H1 (cell line): ENCODE data around the gene SLC20A1. TPM values are rescaled to one million over a fixed set of nuclear protein-coding genes. Genes with fewer than 3 reads are reported as not detected.

Source experiments
- CTCF ChIA-PET: fragments of 300-600 bp; sonication (Branson Sonifier 250); formaldehyde crosslinking; loops from one replicate; lab custom pipeline; 2021; ENCODE audit not compliant: partially characterized antibody; lab: Charles Lee
- POLR2A ChIA-PET: fragments of 300-600 bp; sonication (Branson Sonifier 250); formaldehyde crosslinking; loops from one replicate; lab custom pipeline; 2021; ENCODE audit warnings: inconsistent platforms; ENCODE audit not compliant: partially characterized antibody; lab: Charles Lee
- DNase-seq, 2 experiments: peaks; one replicate each; pipeline versions ENCODE4 v3.0.0 to v3.0.0-alpha.2; 2010 to 2022; ENCODE audit warnings: low spot score in 2 of 2, low read depth in 1 of 2, mixed read lengths in 1 of 2
- FAIRE-seq: peaks from 2 replicates; lab custom pipeline; 2011; peaks lifted over from hg19 to GRCh38; lab: Jason Lieb, UNC
- H2AFZ ChIP-seq: 2 replicates; pipeline ENCODE4 v1.8.1; 2012; ENCODE audit warnings: low read length, inconsistent platforms
- H2AK5ac ChIP-seq: 2 replicates; pipeline ENCODE4 v1.6.1; 2013; ENCODE audit warnings: low read depth, low read length
- H2BK120ac ChIP-seq: replicated peaks from 2 replicates; pipeline ENCODE3; 2013; ENCODE audit warnings: low read depth, low read length, inconsistent platforms
- H2BK12ac ChIP-seq: 2 replicates; pipeline ENCODE4 v1.6.1; 2013; ENCODE audit warnings: low read depth, low read length
- H2BK15ac ChIP-seq: 2 replicates; pipeline ENCODE4 v1.6.1; 2013; ENCODE audit warnings: low read length
- H2BK20ac ChIP-seq: 2 replicates; pipeline ENCODE4 v1.6.1; 2013; ENCODE audit warnings: low read length
- H2BK5ac ChIP-seq: 2 replicates; pipeline ENCODE4 v1.6.1; 2013; ENCODE audit warnings: low read depth, low read length
- H3K14ac ChIP-seq: 2 replicates; pipeline ENCODE4 v1.6.1; 2013; ENCODE audit warnings: inconsistent platforms; ENCODE audit not compliant: insufficient read length
- H3K18ac ChIP-seq: 2 replicates; pipeline ENCODE4 v1.6.1; 2013; ENCODE audit warnings: low read length; ENCODE audit errors: extremely low read depth
- H3K23ac ChIP-seq: 2 replicates; pipeline ENCODE4 v1.6.1; 2013; ENCODE audit warnings: inconsistent platforms; ENCODE audit not compliant: insufficient read length
- H3K23me2 ChIP-seq: 2 replicates; pipeline ENCODE4 v1.6.1; 2013; ENCODE audit warnings: low read depth, low read length
- H3K27ac ChIP-seq: 2 replicates; pipeline ENCODE4 v1.6.1; 2011; ENCODE audit warnings: low read depth, low read length, inconsistent platforms
- H3K27me3 ChIP-seq, 4 experiments: replicated peaks in 1 of 4; 1 replicate in 1 of 4; 2 replicates in 3 of 4; pipeline versions ENCODE4 v1.6.1 to v1.8.1; 2011 to 2013; ENCODE audit warnings: low read length in 3 of 4, mild to moderate bottlenecking in 3 of 4, inconsistent platforms in 2 of 4, mixed read lengths in 2 of 4, moderate library complexity in 1 of 4; ENCODE audit not compliant: control insufficient read depth in 3 of 4, insufficient read depth in 3 of 4; ENCODE audit errors: extremely low read depth in 1 of 4
- H3K36me3 ChIP-seq, 4 experiments: 2 replicates each; pipeline versions ENCODE4 v1.6.1 to v1.8.1; 2011 to 2013; ENCODE audit warnings: mild to moderate bottlenecking in 4 of 4, low read length in 3 of 4, moderate library complexity in 2 of 4, control low read depth in 1 of 4, inconsistent platforms in 1 of 4; ENCODE audit not compliant: insufficient read depth in 4 of 4, control insufficient read depth in 2 of 4
- H3K4ac ChIP-seq: replicated peaks from 2 replicates; pipeline ENCODE3; 2013; ENCODE audit warnings: low read length, low read depth, mixed read lengths, inconsistent platforms; ENCODE audit not compliant: insufficient read length
- H3K4me1 ChIP-seq, 4 experiments: replicated peaks in 1 of 4; 1 replicate in 1 of 4; 2 replicates in 3 of 4; pipeline versions ENCODE4 v1.6.1 to v1.8.1; 2011 to 2013; ENCODE audit warnings: low read length in 3 of 4, inconsistent platforms in 2 of 4, mixed read lengths in 1 of 4; ENCODE audit not compliant: insufficient read depth in 4 of 4, control insufficient read depth in 3 of 4
- H3K4me2 ChIP-seq, 2 experiments: 2 replicates each; pipeline versions ENCODE4 v1.6.1 to v1.8.1; 2011 to 2013; ENCODE audit warnings: low read depth in 2 of 2, low read length in 2 of 2, control low read depth in 1 of 2, inconsistent platforms in 1 of 2, mild to moderate bottlenecking in 1 of 2; ENCODE audit not compliant: insufficient read depth in 1 of 2
- H3K4me3 ChIP-seq, 4 experiments: fragments of 200-600, 300-600 bp in 1 of 4; sonication (generic), shearing (Covaris generic), sonication (Bioruptor Twin) in 1 of 4; 2 replicates each; pipeline versions ENCODE4 v1.5.1 to v1.8.1; 2011 to 2016; ENCODE audit warnings: low read length in 4 of 4, low read depth in 3 of 4, control low read depth in 2 of 4, inconsistent platforms in 2 of 4, mild to moderate bottlenecking in 2 of 4, mixed read lengths in 1 of 4, moderate library complexity in 1 of 4; ENCODE audit not compliant: insufficient read depth in 2 of 4; ENCODE audit errors: extremely low read depth in 1 of 4
- H3K56ac ChIP-seq: replicated peaks from 2 replicates; pipeline ENCODE3; 2013; ENCODE audit warnings: low read depth, mild to moderate bottlenecking, mixed read lengths, low read length, inconsistent platforms; ENCODE audit not compliant: insufficient read length
- H3K79me1 ChIP-seq: 2 replicates; pipeline ENCODE4 v1.6.1; 2013; ENCODE audit warnings: low read depth, low read length, control low read depth
- H3K79me2 ChIP-seq, 2 experiments: 2 replicates each; pipeline versions ENCODE4 v1.6.1 to v1.8.1; 2012 to 2013; ENCODE audit warnings: low read length in 2 of 2, mild to moderate bottlenecking in 2 of 2, inconsistent platforms in 1 of 2; ENCODE audit not compliant: insufficient read depth in 2 of 2, control insufficient read depth in 1 of 2
- H3K9ac ChIP-seq, 4 experiments: replicated peaks in 1 of 4; 1 replicate in 1 of 4; 2 replicates in 3 of 4; pipeline versions ENCODE4 v1.6.1 to v1.8.1; 2011 to 2013; ENCODE audit warnings: low read depth in 3 of 4, low read length in 3 of 4, control low read depth in 2 of 4, mild to moderate bottlenecking in 2 of 4, moderate library complexity in 2 of 4, inconsistent platforms in 1 of 4; ENCODE audit errors: extremely low read depth in 1 of 4
- H3K9me3 ChIP-seq, 2 experiments: 2 replicates each; pipeline versions ENCODE4 v1.6.1 to v1.8.1; 2012 to 2013; ENCODE audit warnings: mild to moderate bottlenecking in 2 of 2, moderate library complexity in 2 of 2, control low read depth in 1 of 2, inconsistent platforms in 1 of 2, low read depth in 1 of 2, low read length in 1 of 2, mixed read lengths in 1 of 2; ENCODE audit not compliant: insufficient read depth in 2 of 2
- H4K20me1 ChIP-seq, 2 experiments: replicated peaks in 1 of 2; 2 replicates each; pipeline versions ENCODE3 to v1.8.1; 2011 to 2013; ENCODE audit warnings: inconsistent platforms in 2 of 2, low read length in 2 of 2, mild to moderate bottlenecking in 1 of 2; ENCODE audit not compliant: insufficient read depth in 2 of 2, control insufficient read depth in 1 of 2
- H4K5ac ChIP-seq: 2 replicates; pipeline ENCODE4 v1.6.1; 2013; ENCODE audit warnings: low read length, low read depth, mixed read lengths, inconsistent platforms; ENCODE audit not compliant: insufficient read length
- H4K8ac ChIP-seq: 2 replicates; pipeline ENCODE4 v1.8.0; 2013; ENCODE audit warnings: mild to moderate bottlenecking, moderate library complexity, low read length, inconsistent platforms; ENCODE audit not compliant: insufficient read depth; ENCODE audit errors: extremely low read depth
- H4K91ac ChIP-seq: replicated peaks from 2 replicates; pipeline ENCODE3; 2013; ENCODE audit warnings: low read length, mixed read lengths, inconsistent platforms; ENCODE audit not compliant: insufficient read length
- JUN ChIP-seq: IDR thresholded peaks from 2 replicates; pipeline ENCODE4 v1.6.1; 2011; ENCODE audit warnings: low read depth, mild to moderate bottlenecking, improper control_type of control experiment, low read length
- KDM1A ChIP-seq: fragments of 200-600, 300-600 bp; sonication (generic); IDR thresholded peaks from 2 replicates; pipeline ENCODE4 v1.7.1; 2016; ENCODE audit warnings: mild to moderate bottlenecking, low read length, borderline replicate concordance
- MAFK ChIP-seq: IDR thresholded peaks from 2 replicates; pipeline ENCODE4 v1.6.1; 2012; ENCODE audit warnings: low read depth, mild to moderate bottlenecking, improper control_type of control experiment, low read length
- POLR2AphosphoS5 ChIP-seq: IDR thresholded peaks from 2 replicates; pipeline ENCODE4 v1.6.1; 2011; ENCODE audit warnings: low read depth, low read length
- RNF2 ChIP-seq: fragments of 200-900, 300-1000 bp; sonication (generic); IDR thresholded peaks from 2 replicates; pipeline ENCODE4 v1.7.1; 2016; ENCODE audit warnings: borderline replicate concordance, low read depth, mild to moderate bottlenecking, antibody characterized with exemption, low read length; ENCODE audit not compliant: poor library complexity, severe bottlenecking; ENCODE audit errors: missing control alignments
- SIRT6 ChIP-seq: IDR thresholded peaks from one replicate; pipeline ENCODE4 v1.7.1; 2012; ENCODE audit warnings: low read length, inconsistent platforms
- SP1 ChIP-seq: IDR thresholded peaks from 2 replicates; pipeline ENCODE4 v1.6.1; 2011; ENCODE audit warnings: low read depth, low read length
- TEAD4 ChIP-seq: IDR thresholded peaks from 2 replicates; pipeline ENCODE4 v1.6.1; 2012; ENCODE audit warnings: low read depth, low read length, inconsistent platforms, mixed read lengths
- WGBS, 2 experiments: shearing (Covaris generic) in 1 of 2; methylation state at CpG; one replicate each; pipeline versions ENCODE4 v1.1.6 to v1.1.7; 2013 to 2015; ENCODE audit warnings: low lambda C conversion rate in 2 of 2, mixed read lengths in 2 of 2, inconsistent platforms in 1 of 2, low coverage in 1 of 2, missing lambda C conversion rate in 1 of 2; ENCODE audit not compliant: insufficient replicate concordance in 2 of 2, insufficient coverage in 1 of 2, insufficient read length in 1 of 2; ENCODE audit errors: extremely low coverage in 1 of 2, missing lambda C conversion rate in 1 of 2; 5-methylcytosine and 5-hydroxymethylcytosine counted together
- polyA plus RNA-seq, 7 experiments: library from polyadenylated mRNA; depleted of rRNA in 3 of 7; stranded (reverse) in 5 of 7; unstranded in 2 of 7; fragments of >200 nt in 5 of 7; fragments of 200-250 nt in 2 of 7; gene quantifications; 1 replicate in 5 of 7; 2 replicates in 1 of 7; 4 replicates in 1 of 7; pipeline versions ENCODE4 v1.2.1 to v1.2.3, GENCODE V29; 2011 to 2013; ENCODE audit warnings: missing spikeins in 2 of 7, mixed read lengths in 2 of 7
- total RNA-seq: library from RNA; stranded (reverse); fragmentation: NEBNext Ultra II Directional; extraction: Animal tissue kit (Norgen Biotek cat#: 25700); gene quantifications from 2 replicates; pipeline ENCODE4 v1.2.1, GENCODE V29; 2021

Gene SLC20A1
- total and polyA plus RNA-seq, 2 of the 8 experiments (the other 6 are each of a cell fraction or from before 2014, with no cell fraction given), result 42.6 to 105 TPM

DNA sequence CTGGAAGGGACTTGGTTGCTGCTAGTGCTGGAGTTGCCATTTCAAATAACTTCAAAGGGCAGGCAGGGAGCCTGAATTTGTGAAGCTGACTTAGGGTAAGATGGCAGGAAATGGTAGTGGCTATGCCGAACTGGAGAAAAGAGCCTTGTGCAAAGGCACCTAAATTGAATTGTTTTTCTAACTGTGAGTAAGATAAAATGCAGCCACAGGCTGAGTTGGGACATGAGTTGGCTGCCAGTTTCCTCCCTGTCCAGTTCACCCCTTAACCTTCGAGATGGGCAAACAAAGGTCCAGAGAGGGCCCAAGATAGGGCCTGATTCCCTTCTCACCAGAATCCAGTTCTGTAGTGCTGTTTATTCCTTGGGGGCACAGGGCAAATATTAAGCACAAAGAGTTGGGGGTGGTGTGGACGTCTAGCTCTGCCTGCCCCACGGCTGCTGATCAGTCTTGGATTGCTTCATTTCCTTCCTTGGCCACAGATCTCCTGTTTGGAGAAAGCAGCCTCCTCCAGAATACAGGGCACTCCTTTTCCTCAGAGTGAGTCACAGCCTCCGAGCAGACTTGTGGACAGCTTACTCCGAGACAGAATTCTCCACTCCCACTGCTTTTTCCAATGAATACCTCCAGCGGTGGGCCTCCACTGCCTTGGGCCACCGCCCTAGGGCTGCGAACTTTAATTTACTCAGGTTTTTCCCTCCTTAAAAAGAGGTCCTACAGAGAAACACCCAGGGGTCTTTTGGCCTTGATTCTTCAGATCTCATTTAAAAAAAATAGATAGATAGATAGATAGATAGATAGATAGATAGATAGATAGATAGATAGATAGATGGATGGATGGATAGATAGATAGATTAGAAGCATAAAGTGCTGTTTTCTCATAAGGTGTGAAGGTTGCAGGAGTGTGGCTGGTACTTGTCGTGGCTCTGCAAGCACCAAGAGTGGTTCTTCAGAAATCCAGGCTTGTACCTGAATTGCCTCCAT is 18.4 kb upstream of the SLC20A1 start:
- Histone ChIP-seq H3K4me1 (peaks cover 0 to 10% (median 6%) of the 10 kb centered on the region in 4 experiments; a peak in 4 of 7 replicates), H3K4me2 (no peak overlapping the region), H4K8ac (no peak overlapping the region), H3K4ac (no peak overlapping the region), H3K9me3 (no peaks in the 10 kb centered on the region), H2BK15ac (no peak overlapping the region), H2BK12ac (no peak overlapping the region), H4K5ac (no peak overlapping the region), H2AFZ (no peak overlapping the region), H3K79me2 (no peaks in the 10 kb centered on the region), H2BK120ac (no peak overlapping the region), H3K4me3 (no peak overlapping the region), H3K14ac (no peak overlapping the region), H3K9ac (no peak overlapping the region), H2AK5ac (no peak overlapping the region), H2BK5ac (no peak overlapping the region), H3K27me3 (no peaks in the 10 kb centered on the region), H3K27ac (no peak overlapping the region), H3K79me1 (no peaks in the 10 kb centered on the region), H4K20me1 (no peaks in the 10 kb centered on the region), H3K23me2 (peaks cover 1% of the 10 kb centered on the region; the same call in 1 of the 2 replicates), H3K23ac (no peak overlapping the region), H4K91ac (no peak overlapping the region), H2BK20ac (no peak overlapping the region), H3K18ac (no peak overlapping the region), H3K56ac (no peak overlapping the region), H3K36me3 (no peaks in the 10 kb centered on the region)
- DNase-seq (no peak), FAIRE-seq (no peak)
- no peak for TF ChIP-seq SIRT6
- no peak for TF ChIP-seq SP1
- no peak for TF ChIP-seq TEAD4
- no peak for TF ChIP-seq POLR2AphosphoS5
- TF ChIP-seq JUN, result no peak
- no peak for TF ChIP-seq RNF2
- TF ChIP-seq MAFK, result no peak
- no peak for TF ChIP-seq KDM1A
- WGBS, 2 experiments, result 84% methylated on average over 10 of the region's 10 CpGs; no CpG with 5 or more reads in 1 of the 2 experiments
- CTCF ChIA-PET, result interaction anchor here (0.6 to 10.5 kb wide), 24 partner anchors 9 to 328 kb away, joined by 3 to 185 read pairs (median 4); partner anchors contain the start of genes NT5DC4 and SLC20A1
- POLR2A ChIA-PET, result interaction anchor here (1.2 to 3.3 kb wide), 2 partner anchors 15 to 19 kb away, joined by 3 to 16 read pairs; partner anchors contain the start of gene SLC20A1
